OCI-M1 (cell line): ENCODE results near the gene DNAJB8.

Experiments
- DNase-seq: peaks from one replicate; lab custom pipeline; 2025; lab: John Stamatoyannopoulos, UW

DNAJB8 gene

DNA sequence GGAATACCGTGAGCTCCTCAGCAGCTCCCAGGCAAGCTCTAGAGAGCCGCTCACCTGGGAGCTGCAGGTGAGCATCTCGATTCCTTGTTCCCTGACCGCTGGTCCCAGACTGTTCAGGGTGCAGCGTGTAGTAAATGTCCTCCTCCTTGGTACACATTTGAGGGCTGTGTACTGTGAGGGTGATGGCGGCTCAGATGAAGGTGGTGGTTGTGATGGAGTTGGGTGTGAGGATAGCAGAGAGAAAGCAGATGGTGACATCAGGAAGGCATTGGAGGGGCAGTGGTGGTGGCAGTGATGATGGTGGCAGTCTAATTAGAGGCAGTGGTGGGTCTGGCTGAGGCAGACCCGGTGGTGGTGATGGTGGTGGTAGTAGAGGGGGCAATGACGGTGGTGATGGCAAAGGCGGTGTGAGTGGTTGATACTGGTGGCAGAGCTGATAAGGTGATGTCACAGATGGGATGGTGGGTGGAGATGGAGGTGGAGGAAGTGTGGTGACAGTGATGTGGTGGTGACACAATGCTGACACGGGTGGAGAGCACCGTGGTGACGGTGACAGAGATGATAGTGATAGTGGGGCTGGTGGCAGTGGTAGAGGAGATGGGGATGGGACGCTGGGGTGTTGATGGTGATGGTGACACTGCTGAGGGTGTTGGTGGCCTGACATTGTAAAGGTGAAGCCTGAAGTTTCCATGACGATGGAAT is at the start of gene DNAJB8:
DNAJB8 (minus strand) TSS at position 51 of the 702 bp plus-strand sequence. CDS start 3,645 bp downstream, outside the sequence.
- no peak for DNase-seq

DNA sequence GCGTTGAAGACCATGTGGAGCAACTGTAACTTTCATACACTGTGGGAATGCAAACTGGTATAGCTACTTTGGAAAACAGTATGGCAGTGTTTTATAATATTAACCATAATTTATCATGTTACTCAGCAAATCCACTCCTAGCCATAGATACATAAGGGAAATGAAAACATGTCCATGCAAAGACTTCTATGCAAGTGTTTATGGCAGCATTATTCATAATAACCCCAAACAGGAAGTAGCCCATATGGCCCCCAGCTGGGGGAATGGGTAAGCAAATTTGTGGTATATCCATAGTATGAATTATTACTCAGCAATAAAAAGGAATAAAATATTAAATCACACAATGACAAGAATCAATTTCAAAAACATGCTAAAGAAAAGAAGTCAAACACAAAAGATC is 49.3 kb upstream of the DNAJB8 start:
- DNase-seq = no peak

DNA sequence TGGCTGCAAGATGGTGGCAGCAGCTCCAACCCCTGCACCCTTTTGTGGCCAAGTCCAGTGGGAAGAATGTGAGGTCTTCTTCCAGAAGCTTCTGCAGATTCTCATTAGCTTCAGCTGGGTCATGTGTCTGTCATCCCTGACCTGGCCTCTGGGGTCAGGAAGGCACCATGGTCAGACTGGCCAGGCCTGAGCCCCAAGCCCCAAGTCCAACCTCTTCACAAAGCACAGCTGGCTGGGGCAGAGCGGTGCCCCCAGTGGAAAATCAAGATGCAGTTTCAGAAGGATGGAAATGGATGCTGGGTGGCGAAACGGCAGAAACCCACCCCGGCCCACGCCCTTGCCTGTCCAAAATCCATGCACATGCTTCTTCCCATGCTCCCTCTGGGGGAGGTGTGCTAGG is 42.2 kb upstream of the DNAJB8 start:
- no peak for DNase-seq

DNA sequence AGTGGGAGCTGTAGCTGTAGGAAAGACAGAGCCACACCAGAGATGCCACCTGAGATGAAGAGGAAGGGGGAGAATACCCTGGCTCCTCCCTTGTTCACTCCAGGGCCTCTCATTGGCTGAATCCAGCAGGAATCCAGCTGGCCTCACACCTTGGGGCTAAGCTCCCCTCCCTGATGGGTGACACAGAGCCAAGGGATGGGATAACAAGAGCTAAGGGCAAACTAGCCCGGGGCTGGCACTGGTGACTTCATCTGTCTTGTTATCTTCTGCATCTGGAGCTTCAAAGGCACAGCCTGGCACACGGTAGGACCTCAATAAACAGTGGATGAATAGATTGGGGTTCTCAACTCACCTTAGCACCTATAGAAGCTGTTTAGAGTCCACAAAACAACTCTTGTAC is 40.1 kb upstream of the DNAJB8 start:
- no peak for DNase-seq

DNA sequence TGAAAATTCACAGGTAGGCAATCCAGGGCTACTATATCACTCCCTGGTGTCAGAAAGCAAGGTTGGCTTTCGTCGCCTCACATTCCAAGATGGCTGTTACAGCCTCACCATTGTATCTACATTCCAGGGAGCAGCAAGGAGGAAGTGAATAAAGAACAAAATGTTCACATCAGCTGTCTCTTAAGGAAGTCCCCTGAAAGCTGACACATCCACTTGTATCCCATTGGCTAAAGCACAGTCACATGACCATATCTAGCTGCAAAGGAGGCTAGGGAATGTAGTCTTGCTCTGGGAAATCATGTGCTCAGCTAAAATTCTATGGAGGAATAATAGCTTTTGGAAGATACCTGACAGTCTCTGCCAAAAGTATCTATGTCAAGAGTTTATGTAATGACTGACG is 39.1 kb upstream of the DNAJB8 start:
- peak; percentile 46 for DNase-seq

DNA sequence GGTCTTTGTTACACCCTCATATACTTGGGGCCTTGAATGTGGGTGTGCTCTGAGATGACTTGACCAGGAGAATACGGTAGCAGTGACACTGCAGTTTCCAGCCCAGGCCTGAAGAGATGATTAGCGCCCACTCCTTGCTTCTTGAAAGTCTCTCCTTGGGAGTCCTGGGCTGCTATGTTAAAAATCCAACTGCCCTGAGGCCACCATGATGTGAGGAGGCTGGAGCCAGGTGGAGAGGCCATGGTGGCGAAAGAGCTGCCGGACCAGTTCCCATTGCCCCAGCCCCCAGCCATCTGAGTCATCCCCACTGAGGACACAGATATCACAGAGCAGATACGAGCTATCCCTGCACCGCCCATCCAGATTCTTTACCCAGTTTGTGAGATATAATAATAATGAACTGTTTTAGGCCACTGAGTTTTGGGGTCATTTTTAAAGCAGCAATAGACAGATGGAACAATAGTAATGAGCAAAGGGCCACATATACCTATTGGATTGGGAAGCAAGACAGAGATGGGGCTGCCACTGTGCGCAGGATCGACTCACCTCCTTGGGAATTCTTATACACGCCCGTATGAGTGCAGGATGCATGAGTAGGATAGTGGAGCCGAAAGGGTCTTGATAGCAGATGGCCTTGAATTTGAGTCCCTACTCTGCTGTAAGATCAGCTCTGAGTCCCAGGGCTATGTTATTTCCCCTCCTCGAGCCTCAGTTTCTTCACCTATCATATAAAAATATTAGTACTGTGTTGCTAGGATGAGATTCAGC is 38.5 kb upstream of the DNAJB8 start:
- no peak for DNase-seq

DNA sequence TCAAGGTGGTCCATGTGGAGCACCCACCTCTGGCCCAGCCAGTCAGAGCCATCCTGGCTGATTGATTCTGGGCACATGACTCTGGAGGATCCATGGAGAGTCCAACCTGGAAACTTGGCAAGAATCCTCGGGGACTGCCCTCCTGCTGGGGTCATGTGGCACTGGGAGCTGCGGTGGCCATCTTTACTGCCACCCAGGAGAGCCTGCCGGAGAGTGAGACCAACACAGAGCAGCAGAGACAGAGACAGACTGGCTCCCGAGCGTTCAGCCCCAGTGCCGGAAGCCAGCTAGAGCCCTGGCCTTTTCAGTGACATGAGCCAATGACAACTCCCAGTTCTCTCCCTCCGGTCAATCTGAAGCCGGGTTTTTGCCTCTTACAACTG is 37.8 kb upstream of the DNAJB8 start:
- no peak for DNase-seq

DNA sequence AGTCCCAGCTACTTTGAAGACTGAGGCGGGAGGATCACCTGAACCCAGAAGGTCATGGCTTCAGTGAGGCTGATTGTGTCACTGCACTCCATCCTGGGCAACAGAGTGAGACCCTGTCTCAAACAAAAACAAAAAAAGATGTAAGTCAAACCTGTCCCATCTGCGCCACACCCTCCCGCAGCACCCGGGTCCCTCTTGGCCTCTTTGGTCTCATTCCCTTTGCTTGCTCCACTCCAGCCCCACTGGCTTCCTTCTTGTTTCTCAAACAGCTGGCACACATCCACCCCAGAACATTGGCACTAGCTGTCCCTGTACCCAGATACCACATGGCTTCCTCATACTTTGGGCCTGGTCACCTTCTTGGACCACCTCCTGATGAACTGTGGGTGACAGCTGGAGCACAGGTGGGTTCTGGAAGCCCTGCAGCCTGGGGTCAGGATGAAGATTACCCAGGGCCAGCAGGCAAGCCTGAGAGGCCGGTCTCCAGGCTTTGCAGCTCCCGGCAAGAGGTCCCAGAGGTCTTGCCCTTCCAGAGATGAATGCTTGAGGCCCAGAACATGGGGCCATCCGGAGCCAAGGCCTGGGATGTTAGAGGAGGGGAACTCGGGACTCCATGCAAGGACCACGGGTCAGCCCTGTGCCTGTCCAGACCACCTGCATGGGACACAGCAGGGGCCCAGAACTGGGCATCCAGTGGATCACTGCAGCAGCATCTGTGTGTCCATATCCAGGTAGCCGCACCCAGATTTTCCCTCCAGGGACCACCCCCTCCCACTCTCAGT is 37.3 kb upstream of the DNAJB8 start:
- no peak for DNase-seq

DNA sequence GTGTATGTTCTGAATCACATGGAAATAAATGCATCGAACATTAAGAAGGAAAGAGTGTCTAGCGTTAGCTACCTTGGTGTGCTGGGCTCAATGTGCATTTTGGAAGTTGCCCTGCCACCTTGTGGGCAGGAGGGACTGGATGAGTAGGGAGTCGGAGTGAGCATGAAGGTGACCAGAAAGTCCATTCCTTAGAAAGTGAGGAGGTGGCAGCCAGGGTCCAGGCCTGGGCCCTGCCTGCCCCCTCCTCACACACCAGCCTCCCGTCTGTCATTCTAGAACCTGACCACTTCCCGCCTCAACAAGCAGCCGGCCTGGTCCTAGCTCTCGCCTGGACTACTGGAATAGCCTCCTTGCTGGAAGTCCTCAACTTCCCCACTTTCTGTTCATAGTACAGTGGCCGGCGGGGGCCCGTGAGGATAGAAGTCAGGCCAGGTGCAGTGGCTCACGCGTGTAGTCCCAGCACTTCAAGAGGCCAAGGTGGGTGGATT is 36.5 kb upstream of the DNAJB8 start:
- DNase-seq = no peak

DNA sequence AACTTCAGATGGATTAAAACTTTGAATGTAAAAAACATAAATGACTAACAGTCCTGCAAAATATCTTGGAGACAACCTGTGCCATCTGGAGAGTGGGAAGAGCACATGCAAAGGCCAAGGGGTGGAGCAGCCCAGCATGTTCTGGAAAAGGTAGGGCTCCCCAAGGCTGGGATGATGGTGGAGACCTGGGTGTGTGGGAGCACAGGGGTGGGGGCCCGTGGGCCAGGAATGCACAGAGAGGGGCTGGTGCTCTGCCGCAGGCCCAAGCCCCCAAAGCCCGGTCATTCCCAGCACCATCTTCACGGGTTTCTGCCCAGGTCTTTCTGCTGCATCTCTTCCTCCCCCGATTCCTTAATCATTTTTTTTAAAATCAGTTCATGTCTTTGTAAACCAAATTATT is 36.0 kb upstream of the DNAJB8 start:
- DNase-seq = no peak

DNA sequence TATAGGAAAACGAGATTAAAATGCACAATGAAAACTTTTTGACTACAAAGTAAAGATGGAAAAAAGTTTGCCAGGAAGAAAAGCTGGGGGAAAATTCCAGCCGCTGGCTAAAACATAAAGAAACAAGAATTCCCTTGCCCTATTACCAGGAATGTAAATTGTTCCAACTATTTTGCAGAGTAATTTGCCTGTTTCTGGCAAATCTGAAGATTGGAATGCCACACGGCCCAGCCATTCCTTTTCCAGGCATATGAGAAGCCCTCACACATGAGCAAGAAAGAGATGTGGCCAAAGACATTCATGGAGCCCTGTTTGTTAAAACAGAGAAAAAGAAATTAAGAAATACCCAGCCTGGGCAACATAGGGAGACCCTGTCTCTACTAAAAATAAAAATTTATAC is 34.7 kb upstream of the DNAJB8 start:
- DNase-seq = no peak

DNA sequence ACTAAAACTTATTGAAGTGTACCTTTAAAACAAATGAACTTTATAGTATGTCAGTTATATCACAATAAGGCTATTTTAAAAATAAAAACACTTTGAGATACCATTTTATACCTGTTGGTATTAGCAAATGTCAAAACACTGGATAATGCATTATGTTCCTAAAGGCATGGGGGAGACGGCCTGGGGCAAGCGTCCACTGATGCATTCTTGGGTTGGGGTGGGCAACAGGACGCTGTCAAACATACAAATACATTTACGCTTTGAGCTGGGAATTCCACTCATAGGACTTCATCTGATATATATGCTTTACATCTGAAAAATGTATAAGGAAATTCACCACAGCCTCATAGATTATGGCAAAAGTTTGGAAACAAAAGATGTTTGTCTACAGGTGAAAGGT is 33.9 kb upstream of the DNAJB8 start:
- no peak for DNase-seq

DNA sequence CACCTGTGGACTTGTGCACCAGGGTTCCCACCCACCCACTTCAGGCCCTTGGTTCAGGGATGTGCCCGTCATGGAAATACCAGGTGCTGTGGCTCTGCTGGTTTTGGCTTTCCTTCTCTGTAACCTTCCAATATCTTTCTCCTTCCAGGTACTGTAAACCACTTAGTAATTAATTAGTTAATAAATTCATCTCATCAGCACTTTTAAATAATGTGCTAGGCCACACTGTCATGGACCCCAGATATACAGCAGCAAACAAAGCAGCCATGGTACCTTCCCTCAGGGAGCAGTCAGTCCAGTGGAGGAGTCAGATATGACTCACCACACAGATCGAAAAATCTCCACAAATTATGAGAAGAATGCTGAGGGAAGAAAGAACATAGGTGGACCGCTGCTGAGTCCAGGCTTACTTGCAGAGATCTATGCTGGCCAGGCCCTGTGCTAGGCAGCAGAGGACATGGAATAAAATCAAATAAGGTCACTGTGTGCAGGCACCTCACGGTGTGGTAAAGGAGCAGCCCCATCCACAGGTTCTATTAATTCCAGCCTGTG is 33.1 kb upstream of the DNAJB8 start:
- DNase-seq = no peak

DNA sequence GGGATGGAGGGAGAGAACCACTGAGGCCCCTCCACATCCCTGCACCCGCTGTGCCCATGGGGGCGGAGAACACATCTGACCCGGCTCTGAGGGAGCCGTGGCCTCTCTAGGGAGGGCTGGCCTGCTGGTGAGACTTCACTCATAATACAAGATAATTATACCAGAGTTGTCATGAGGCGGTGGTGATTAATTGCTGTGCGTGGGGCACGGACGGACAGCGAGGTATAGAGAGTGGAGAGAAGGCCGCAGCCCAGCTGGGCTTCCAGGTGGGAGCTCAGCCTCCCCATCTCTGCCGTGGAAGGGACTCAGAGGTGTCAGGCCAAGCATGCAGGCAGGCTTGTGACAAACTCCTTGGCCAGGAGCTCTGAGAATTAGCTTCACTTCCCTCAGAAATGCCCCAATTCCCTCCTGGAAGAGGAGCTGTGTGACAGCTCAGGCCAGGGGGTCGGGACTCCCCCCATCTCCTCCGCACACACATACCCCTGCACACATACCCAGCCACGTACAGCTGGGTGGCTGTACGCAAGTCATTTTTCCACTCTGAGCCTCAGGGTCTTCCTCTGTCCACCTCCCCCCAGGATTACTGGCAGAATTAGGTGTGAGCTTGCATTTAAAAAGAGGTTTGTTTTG is 32.3 kb upstream of the DNAJB8 start:
- DNase-seq = no peak

DNA sequence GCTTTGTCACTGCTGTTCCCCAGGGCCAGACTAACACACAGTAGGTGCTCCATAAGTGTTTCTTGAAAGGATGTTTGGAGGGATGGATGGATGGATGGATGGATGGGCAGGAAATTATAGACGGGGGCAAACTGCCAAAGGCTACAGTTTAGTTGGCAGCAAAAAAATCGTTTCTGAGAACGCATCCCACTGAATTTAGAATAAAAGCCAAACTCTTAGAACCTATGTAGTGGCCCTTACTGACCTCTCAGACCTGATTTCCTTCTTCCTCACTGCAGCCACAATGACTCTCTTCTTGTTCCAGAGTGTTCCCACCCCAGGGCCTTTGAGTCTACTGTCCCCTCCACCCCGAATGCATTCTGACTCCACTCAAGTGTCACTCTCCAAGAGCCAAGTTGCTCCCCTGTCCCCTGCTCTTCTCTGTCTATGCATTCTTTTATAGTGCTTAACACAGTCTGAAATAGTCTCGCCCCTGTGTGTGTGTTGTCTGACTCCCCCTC is 31.5 kb upstream of the DNAJB8 start:
- DNase-seq = no peak

DNA sequence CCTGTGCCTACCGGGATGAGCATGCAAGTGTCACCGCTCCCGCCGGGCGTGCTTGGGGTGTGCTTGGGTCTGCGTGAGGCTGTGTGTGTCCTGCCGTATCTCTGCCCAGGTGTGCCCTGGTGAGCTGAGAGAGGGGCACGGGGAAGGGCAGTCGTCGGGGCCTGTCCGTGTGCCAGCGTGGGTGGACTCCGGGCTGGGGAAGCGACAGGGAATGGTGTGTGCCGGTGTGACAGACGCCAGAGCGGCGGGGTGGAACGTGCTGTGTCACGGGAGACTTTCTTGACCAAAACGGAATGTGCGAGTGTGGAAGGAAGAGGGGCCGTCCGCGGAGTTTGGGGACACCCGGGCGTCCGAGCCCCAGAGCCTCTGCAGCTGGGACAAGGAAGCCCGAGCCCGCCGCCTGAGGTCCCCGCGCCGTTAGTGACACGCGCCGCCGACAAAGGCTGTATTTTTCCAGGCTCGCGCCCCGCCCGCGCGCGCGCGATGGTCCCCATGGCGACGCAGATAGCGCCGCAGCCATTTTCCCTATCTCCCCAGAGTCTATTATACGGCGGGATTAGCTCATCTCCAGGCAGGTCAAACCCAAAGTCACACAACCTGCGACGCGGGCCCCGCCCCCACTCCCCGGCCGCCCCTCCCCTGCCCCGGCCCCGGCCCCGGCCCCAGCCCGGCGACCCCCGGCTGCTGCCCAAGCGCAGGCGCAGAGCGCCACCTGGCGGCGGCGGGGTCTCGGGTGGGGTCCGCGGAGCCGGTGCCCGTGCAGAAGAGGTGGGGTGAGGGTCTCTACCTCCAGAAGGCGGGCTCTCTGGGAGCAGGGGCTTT is 30.8 kb upstream of the DNAJB8 start:
- DNase-seq = peak; percentile 92

DNA sequence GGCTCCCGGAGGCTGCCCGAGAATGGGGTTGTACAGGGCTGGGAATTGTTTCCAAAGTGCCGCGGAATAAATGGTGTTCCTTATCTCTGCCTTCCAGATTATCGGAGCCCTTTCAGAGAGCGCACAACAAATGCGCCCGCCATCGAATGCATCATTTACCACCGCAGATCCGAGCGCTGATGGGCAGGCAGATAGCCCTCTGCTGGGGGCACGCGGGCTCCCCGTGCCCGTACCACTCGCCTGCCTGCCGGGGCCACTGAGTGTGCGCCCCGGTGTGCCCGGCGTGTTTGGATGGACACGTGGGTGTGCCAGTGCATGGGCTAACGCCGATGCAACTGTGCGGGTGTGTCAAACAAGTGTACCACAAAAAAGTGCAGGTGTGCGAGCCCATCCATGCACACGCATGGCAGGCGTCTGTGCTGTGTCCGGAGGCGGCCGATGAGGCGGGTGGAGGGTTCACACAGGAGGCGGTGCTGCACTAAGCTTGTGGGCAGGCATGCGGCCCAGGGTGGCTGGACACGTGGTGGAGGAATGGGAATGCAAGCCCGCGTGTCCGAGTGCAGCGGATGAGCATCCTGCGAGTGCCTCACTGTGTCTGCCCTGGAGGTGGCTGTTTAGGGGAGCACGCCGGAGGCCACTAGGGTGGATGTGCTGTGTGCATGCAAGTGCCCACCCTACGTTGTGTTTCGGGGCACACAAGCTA is 30.1 kb upstream of the DNAJB8 start:
- DNase-seq = no peak

DNA sequence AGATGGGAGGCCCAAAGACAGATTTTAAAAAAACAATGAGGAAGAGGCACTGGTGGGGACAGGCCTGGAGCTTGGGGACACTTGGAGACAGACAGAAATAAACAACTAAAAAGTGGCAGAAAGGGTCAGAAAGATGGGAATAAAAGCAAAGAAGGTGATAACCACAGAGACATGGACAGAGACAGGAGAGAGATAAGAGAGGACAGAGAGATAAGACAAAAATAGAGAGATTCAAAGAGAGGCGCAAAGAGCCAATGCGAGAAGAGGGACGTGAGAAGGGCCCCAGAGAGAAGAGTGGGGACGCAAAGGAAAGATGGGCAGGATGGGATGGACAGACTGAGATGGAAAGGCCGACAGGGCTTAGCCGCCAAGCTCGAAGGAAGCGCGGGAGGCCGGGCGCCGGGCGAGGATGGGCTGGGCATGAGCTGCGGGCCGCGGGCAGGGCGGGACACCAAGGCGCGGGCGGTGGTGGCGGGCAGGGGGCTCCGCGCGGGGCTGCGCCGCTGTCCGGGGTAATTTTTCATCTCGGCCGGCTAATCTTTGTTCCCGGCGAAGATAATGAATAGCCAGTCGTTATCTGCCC is 29.4 kb upstream of the DNAJB8 start:
- DNase-seq = no peak

DNA sequence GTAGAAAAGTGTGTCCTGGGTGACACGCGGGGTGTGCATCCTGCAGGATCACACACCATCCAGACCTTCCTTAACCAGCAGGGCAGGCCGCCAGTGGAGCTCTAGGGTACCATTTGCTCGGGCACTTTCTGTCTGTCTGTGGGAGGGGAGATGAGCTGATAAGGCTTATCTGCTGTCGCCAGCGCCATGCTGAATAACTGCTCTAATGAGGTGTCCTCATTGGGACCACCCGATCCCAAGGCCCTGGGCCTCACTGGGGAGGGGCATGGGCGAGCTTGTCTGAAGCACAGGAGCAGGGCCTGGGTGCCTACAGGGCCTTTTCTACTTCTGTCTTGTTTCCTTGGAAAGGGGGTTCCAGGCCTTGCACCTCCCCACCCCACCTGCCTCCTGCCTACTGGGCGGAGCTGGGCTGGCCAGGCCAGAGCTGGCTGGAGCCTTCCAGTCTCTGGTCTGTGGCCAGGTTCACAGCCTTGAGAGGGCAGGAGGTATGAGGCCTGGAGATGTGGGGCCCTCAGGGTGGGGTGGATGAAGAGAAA is 28.8 kb upstream of the DNAJB8 start:
- peak; percentile 79 for DNase-seq

DNA sequence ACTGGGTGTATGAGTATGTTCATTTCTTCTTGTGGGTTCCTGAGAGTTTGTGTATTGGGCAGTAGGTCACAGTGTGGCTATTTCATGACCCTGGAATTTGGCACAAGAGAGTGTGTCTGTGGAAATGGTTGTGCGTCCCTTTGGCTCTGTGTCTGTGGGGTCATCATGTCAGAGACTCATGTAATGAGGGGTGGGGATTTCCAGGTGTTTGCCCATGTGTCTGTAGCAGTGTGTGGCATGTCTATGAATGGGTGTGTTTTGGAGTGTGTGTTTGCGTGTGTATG is 27.6 kb upstream of the DNAJB8 start:
- no peak for DNase-seq
